T-helper 22 cell (primary cell): Measurements from ENCODE around the gene CALML3.

Source experiments
- DNase-seq: peaks from one replicate; pipeline ENCODE4 v3.0.0-alpha.2; 2020; ENCODE audit warnings: low read depth

The CALML3 gene

DNA sequence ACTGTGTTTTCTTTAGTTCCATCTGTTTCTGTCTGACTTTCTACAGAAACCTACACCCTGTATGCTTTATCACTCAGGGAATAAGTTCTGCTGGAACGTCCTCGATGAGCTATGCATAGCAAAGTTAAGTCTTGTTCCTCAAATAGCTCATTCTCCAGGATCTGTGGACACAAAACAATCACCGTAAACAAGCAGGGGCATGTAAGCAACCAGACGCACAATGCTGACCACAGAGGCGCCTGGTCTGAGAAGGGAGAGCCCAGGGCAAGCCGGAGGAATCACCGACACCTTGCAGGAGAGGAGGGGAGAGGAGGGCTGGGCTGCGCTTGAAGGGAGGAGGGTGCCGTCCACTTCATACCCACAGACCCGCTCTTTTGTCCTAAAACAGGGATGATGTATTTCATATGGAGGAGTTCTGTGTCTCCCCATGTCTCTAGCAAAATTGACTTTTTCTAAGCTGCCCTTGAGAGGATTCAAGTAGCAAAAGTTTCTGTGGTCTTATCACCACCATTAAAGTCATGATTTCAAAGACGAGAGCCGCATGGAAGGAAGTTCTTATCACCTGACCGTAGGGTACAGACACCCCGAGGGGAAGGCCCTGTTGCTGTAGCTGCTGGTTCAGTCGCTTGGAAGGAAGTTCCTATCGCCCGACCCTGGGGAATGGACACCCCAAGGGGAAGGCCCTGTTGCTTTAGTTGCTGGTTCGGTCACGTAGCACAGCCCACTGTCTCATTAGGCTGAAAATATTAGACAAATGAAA is 14.3 kb downstream of the CALML3 start:
- DNase-seq = no peak

DNA sequence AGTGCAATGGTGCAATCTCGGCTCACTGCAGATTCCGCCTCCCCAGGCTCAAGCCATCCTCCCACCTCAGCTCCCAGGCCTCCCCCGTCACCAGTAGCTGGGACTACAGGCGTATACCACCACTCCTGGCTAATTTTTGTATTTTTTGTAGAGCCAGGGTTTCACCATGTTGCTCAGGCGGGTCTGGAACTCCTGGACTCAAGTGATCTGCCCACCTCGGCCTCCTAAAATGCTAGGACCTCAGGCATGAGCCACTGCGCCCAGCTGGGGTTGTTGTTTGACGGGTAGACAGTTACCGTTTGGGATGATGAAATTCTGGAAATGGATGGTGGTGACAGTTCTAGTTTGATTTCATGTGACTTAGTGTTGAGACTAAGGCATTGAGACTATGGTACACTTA is 15.3 kb downstream of the CALML3 start:
- no peak for DNase-seq

DNA sequence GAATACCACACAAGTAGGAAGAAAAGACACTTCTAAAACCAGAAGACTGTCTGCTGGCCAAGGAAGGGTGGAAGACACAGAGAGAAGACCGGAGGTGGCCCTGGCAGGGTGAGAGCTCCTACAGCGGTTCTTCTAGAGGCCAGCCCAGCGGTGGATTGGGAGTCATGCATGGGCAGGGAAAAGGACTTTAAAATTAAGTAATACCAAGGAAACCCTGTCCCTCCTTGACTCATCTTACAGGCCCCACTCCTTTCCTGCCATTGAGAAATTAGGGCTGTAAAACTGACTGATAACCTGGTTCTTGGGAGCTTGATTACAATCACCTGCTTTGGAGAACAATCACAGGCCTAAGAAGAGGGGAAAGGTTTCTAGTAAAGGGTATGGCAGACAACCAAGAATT is 16.1 kb downstream of the CALML3 start:
- DNase-seq = no peak

DNA sequence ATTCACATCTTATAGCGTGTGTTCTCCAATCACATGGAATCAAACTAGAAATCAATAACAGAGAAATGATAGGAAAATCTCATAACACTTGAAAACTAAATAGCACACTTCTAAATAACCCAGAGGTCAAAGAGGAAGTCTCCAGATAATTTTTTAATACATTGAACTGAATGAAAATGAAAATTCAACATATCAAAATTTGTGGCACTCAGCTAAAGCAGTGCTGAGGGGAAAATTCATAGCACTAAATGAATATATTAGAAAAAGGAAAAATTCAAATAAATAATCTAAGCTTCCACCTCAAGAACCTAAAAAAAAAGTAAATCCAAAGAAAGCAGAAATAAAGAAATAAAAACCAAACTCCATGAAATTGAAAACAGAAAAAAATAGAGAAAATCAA is 17.3 kb downstream of the CALML3 start:
- no peak for DNase-seq

DNA sequence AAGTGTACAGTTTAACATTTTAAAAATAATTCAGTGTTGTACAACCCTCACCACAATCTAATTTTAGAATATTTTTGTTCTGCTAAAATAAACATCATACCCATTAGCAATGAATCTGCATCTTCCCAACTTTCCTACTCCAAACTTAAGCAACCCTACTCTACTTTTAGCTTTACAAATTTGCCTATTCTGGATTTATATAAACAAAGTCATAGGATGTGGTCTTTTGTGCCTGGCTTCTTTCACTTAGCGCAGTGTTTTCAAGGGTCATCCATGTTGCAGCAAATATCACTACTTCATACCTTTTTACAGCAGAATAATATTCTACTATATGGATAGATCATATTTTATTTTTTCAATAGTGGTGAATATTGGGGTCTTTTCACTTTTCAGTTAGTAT is 18.9 kb downstream of the CALML3 start:
- no peak for DNase-seq

DNA sequence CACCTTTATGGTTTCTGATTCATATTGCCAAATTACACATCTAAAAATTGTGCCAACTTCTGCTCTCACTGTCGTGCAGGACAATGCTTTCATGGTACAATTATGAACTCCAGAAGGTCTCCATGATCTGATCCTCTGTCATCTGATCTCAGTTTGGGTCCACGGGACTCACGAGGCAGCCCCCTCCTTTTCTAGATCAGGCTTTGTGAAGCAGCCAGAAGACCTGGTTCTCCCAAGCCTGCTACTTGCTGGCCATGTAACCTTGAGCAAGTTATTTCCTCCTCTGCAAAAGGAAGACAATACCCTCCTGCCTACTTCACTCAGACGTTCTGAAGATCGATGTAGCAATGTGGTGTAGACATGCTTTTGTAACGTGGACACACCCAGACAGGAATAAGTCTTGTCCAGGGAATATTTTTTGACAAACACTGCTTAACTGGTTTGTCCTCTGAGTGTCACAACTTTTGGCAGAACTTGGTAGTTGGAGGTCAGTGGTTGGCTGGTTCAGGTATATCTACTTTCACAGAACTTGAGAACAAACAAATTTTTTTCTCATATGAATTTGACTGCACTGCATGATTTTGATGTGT is 19.6 kb downstream of the CALML3 start:
- no peak for DNase-seq

DNA sequence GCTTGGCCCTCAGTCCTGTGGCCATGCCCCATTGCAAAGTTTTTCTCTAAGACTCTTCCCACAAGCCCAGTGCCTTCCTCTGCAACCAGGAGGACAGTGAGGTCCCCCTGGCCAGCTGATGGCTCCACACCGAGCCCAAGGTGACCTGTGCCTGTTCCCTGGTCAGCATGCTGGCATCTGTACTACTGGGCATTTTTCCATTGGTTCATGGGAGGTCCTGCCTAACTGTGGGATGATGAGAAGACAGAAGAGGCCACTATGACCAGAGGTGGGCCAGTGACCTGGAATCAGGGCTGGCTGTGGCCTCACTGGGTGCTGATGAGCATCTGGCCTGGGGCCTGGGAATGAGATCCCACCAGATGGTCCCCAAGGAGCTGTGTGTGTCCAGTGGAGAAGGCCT is 20.2 kb downstream of the CALML3 start:
- no peak for DNase-seq

DNA sequence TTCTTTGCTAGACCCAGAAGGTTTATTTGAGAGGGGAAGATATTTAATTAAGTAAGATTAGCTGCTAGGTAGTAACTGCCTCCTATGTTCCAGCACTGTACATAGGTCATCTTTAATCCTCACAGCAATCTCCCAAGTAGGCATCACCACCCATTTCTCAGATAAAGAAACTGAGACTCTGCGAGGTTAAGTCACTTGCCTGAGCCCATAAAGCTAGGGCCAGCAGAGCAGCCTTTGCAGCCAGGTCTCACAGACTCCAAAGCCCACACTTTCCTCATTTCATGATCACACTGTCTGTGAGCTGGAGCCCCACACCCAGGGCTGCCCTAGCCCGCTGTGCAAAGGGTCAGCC is 20.6 kb downstream of the CALML3 start:
- DNase-seq = no peak

DNA sequence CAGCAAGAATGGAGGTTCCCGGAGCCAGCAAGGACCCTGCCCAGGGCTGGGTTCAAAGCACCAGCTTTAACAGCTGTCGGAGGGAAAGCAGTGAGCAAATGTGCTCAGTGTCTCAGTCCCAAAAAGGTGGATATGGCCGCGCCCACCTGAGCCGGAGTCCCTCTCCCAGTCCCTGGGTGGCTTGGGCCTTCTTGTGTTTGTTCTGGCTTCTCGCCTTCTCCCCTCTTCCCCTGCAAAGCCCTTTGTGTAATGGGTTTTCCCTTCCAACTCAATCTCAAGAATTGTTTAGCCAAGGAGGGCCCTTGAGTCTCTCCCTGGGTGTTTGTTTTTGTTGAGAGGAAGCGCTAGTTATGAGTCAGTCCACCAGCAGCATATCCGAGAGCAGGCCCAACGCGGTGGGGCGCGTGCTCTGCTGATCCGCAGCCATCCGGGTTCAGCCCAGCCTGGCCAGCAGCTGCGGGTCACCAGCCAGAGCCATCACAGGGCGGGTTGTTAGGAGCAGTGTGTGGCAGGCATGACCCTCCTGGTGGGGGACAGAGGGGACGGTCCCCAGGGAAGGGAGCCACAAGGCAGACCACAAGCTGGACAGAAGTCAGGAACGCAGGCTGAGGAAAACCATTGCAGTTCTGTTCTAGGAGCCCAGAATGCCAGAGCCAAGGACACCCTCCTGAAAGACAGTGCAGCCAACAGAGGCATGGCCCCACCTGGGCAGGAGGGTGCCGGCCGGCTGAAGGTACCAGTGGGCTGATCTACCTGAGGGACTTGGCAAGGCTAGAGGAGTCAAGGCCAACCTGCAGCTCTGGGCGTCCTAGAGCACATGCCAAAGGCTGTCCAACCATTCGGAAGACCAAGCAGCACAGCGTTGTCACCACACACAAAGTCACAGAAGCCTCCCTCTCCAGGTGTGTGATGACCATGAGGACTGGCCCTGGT is 21.3 kb downstream of the CALML3 start:
- DNase-seq = no peak

DNA sequence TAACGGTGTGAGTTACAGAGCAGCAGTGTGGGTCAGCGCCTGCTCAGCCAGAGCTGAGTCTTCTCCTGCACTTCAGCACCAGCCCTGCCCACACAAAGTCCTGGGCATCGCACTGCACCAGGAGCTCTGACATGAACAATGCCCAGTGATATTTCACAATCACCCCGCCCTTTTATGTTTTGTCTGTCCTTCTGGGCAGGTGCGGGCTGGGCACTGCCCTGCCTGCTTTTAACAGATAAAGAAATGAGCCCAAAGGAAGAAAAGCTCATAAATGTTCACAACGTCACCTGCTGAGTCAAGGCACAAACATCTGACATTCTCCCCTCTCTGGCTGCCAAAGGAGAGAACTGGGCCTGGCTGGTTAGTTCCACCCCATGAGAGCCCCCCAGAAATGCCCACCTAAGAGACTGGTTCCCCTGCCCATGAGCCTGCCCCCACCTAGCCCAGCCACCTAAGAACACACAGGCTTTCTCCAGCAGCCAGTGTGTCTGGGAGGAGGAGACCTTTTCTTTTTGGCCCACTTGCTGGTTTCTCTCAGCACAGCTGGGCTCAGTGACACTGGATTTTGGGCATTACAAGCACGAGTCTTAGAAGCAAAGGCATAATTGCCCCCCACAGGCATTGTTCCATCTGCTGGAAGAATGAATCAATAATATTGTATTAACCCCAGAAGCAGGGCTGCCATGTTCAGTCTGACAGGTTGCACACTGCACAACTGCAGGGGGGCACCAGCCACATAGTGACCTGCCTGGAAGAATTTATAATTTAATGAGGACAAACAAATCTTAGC is 22.3 kb downstream of the CALML3 start:
- DNase-seq = no peak

DNA sequence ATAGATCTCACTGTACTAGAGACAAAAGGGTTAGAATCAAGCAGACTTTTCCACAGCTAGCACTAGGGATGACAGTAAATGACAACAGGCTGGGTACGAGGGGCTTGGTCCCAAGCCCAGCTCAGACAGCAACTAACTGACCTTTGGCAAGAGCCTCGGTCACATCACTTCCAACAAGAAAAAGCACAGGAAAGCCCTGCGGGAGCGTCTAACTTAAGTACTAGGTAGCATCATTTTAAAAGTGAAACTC is 22.8 kb downstream of the CALML3 start:
- DNase-seq = no peak

DNA sequence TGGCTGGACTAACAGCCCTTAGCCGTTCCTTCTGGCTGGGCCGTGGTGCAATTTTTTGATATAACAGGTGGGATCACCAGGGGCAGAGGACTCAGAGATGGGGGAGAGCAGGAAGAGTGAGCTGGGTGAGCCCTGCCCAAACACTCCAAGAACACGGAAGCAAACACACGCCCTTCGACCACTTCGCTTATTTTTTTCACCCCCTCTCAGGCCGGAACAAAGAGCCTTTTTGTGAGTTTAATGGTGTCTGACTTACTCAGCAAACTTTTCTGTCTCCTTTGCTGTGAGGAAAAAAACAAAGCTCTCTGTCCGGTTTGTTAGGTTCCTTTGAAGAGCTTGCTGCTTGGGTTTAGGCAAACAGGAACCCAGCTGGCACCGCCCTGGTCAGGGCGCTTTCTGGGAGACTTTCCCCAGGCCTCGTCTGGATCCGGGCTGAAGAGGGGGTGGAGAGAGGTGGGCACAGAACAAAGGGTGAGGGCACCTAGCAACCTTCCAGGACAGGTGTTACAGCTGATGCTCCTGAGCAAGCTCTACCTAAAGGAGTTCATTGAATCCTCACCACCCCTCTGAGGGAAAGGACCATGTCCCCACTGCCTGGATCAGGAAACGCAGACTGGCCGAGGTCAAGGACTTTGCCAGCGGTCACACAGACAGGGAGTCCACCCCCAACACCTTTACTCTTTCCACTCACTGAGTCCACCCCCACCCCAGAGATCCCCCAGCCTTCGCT is 23.3 kb downstream of the CALML3 start:
- no peak for DNase-seq

DNA sequence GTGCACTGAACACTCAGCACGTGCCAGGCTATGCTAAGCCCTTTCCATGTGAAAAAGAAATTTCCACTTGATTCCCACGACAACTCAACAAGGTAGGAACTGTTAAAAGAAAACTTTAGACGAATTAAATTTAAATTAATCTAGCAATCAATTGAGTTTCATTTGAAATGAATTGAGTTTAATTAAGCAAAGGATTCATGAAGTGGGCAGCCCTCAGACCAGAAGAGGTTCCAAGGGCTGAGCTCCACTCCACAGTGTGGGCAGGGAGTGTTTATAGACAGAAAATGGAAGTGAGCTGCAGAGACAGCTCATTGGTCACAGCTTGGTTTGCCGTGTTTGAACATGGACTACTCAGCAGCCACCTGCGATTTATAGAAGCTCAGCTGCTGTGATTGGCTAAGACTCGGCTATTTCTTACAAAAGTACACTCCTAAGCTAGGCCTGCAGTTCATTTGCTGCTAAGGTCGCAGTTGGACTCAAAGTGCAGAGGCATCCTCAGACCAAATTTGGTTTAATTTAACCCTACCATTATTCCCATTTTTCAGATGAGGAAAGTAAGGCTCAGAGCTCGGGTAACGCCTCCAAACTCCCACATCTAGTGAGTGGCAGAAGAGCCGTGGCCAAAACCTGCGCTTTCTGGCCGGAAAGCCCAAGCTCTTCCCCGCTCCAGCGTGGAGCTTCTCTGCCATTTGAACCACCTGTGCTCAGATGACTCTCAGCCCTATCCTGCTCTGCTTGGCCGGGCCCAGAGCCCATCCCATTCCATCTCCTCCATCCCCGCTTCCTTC is 24.9 kb downstream of the CALML3 start:
- DNase-seq = no peak

DNA sequence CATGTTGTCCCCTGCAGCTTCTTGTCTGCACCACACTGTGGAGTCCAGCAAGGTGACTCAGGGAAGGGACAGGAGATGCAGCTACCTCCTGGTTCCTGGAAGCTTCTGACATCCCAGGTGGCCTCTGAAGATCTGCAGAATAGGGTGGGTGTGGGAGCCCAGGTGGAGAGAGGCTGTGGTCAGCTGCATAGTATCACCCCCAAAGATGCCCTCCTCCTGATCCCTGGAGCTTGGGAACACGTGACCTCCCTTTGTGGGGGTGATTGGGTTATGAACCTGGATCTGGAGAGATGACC is 25.4 kb downstream of the CALML3 start:
- no peak for DNase-seq

DNA sequence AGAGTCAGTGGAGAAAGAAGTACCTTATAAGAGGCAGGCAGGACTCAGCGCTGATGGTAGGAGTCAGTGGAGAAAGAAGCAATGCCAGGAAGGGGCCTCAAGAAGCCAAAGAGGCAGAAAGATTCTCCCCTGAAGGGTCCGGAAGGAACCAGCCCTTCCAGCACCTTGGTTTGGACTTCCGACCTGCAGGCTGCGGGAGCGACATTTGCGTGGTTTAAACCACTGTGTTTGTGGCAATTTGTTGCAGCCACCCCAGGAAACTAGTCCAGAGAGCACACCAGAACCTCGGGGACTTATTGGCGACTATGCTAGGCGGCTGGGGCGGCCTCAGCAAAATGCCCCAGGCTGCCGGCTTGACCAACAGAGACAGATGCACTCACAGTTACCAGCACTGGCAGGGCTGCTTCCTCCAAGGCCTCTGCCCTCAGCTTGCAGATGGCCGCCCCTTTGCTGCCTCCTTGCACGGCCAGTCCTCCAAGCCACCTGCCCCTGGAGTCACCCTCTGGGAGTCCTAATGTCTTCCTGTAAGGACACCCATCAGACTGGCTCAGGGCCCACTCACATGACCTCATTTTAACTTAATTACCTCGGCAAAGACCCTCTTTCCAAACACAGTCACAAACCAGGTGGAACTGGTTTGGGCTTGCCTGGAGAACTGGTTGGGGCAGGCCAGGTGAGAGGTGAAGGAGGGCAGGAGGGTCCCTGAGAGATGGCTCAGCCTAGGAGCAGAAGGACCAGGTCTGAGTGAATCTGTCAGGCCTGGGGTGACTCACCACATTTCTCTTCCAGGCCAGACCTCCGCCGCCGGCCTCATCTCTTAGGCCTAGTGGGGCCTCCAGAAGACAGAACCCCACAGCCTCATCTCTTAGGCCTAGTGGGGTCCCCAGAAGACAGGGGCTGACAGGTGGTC is 26.1 kb downstream of the CALML3 start:
- no peak for DNase-seq

DNA sequence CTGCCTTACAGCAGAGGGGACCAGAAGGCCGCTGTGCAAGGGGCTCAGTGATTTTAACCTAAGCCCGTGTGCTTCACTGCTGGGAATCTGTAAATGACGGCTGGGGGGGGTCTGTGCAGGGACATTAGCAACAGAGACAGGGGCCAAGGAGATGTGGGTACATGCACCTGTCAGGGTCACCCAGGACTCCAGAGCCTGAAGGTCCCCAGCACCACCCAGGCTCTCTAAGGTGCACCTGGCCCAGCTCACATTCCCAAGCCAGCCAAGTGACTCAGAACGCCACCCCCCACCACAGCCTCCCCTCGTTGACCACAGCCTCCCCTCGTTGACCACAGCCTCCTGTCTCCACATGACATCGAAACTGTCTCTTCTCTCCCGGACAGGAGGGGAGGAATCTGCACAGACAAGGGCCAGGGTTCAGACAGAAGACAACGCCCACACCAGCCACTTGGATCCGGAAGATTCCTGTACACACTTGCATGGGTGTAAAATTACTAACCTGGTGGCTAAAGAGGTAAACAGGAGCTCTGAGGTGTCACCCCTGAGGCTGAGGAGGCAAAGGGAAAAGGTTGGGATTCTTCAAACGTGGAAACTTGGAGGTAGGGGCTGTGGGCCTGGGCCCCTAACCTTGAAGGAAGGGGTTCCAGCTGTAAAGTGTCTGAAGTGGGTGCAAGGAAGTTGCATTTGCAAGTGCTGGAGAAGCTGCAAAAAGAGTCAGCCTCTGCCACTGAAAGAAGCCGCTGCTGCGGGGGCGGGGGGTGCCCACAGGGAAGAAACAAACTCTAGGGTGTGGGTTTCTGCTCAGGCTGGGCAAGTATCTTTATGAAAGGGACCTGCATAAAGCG is 27.0 kb downstream of the CALML3 start:
- DNase-seq = no peak

DNA sequence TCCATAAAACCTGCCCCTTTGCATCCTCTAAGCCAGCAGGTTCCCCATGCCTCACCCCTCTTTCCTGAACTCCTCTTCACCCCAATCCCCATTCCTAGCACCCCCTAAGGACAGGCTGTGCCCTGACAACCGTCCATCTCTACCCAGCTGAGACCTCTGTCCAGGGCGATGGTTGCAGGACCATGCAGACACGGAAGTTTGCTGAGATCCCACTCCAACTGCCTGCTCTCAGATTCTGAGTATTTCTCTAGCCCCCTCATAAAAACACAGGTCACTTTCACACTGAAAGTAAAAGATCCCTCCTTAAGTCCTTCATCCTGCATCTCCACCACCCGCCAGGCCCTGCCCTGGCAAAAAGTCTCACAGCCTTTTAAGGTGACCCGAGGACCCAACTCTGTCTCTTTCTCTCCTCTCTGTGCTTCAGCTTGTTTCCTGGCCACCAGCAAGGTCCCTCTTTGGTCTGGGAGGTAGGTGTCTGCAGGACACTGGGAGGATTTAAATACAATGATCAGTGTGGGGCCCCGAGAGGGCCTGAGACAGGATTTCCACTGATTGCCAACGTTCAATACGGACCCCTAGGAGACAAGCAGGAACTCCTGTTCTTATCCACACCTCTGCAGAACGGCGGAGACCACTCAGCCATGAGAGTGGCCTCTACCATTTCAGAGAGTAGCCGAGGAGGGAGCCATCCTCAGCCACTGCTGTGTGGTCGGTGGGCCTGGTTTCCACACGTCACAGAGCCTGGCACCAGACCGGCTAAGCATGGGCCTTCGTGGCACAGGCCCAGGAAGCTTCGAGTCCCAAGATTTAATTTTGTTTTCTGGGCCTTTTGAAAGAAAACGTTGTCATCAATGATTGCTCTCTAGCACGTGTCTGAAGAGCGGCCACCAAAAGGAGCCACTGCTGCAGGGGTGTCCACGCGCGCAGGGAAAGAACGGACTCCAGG is 27.9 kb downstream of the CALML3 start:
- no peak for DNase-seq
